GM12874 (cell line): ENCODE results near the gene GRAMD2A.

ENCODE experiments used
- CTCF ChIP-seq: IDR thresholded peaks from 2 replicates; pipeline ENCODE4 v1.5.1; 2011; ENCODE audit warnings: low read depth, mild to moderate bottlenecking, control low read depth, low read length, moderate library complexity; ENCODE audit not compliant: insufficient read depth

GRAMD2A gene

GRCh38 chr15:72168808-72169190 lies 28.8 kb downstream of the GRAMD2A start:
- no peak for TF ChIP-seq CTCF

- no peak for TF ChIP-seq CTCF
These were observed 29.3 kb downstream of the GRAMD2A start for GRCh38 chr15:72168131-72168807.

GRCh38 chr15:72167445-72167844 lies 30.1 kb downstream of the GRAMD2A start:
- no peak for TF ChIP-seq CTCF

DNA sequence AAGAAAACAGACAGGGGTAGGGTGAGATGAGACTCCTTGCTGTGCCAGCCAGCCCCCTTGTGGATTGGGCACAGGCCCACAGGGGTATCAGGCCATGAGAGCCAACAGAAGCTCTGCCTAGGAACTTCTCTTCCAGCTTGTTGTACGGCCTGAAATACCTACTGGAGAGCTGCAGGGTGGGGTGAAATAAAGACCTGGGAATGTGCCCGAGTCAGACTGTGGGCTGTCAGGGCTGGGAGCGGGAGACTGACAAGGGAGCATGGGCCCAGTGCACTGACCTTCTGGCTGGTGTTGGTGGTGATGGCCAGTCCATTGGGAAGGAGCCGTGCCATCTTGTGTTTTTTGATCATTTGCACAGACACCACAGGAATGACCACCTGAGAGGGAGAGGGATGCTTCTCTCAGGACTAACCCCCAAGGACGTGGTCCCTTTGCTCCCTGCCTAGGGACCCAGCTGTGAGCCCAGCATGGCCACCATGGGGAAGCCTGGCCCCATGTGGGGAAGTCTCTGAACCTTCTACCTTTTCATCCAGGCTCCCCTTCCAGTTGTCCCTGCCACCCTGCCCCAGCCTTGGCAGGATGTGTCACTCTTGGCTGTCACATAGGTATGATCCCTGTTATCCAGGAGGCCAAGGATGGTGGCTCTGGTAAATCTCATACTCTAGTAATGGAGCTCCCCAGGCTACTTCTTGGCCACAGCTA lies 30.7 kb downstream of the GRAMD2A start:
- no peak for TF ChIP-seq CTCF

- TF ChIP-seq CTCF = no peak
These were observed 33.9 kb downstream of the GRAMD2A start for GRCh38 chr15:72163719-72164118.

DNA sequence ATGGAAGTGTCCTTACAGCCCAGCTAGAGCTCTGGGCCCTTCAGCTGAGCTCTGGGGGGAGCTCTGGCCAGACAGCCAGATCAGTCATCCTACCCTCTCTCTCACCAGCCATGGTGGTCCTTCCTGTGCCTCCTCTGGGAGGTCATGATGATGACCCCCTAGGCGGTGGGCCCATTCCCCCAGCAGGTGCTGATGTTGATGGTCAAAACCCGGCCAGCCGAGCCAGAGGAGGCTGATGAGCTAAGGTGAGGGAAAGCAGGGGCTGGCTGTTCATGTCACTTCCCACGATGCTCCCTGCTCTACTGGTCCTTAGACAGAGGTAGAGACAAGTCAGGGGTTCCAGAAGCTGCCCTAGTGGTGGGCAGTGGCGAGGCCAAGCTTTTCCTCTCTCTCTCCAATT lies 35.0 kb downstream of the GRAMD2A start:
- TF ChIP-seq CTCF = no peak

DNA sequence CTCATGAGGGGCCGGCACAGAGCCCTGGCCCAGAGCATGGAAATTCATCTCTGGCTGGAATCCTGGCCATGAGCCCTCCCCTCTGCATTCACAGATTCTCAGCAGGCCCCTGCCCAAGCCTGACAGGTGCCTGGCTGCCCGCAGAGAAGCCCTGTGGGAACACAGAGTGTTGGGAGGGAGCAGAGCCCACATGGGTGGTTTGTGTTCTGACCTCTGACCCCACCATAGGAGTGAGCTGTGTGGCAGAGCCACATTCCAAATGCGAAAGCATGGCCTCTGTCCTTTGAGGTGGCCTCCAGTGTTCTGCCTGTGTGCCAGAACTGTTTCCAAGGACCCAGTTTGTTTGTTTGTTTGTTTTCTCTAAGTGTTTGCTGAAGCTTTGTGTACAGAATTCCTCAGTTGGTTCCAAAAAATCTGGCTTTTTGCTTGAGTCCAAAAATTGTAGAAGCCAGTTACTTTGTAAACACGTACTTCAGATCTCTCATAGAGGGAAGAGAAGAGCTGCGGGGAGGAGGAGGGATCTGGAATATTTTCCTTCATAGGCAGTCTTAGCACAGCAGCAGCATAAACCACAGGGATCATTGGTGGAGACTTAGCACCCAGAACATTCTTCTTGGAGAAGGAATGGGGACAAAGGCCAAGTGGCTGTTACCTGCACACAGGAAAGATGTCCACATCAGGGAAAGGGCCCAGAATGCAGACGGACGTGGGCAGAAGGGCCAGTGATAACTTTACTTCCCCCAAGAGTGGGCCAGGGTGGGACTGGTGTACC lies 36.0 kb downstream of the GRAMD2A start:
- TF ChIP-seq CTCF = no peak
